22Rv1 (cell line): ENCODE data around the gene IL20RA.

Experiments
- ZFX ChIP-seq: fragments of 450-650 bp; IDR thresholded peaks from 2 replicates; pipeline ENCODE4 v1.6.1; 2017; ENCODE audit warnings: antibody characterized with exemption, borderline replicate concordance
- TF ChIP-seq, protein P1 (sequence below): fragments of 450-650 bp; IDR thresholded peaks from 2 replicates; pipeline ENCODE4 v1.5.1; 2017; ENCODE audit warnings: mild to moderate bottlenecking

- TF ChIP-seq, protein P1, sequence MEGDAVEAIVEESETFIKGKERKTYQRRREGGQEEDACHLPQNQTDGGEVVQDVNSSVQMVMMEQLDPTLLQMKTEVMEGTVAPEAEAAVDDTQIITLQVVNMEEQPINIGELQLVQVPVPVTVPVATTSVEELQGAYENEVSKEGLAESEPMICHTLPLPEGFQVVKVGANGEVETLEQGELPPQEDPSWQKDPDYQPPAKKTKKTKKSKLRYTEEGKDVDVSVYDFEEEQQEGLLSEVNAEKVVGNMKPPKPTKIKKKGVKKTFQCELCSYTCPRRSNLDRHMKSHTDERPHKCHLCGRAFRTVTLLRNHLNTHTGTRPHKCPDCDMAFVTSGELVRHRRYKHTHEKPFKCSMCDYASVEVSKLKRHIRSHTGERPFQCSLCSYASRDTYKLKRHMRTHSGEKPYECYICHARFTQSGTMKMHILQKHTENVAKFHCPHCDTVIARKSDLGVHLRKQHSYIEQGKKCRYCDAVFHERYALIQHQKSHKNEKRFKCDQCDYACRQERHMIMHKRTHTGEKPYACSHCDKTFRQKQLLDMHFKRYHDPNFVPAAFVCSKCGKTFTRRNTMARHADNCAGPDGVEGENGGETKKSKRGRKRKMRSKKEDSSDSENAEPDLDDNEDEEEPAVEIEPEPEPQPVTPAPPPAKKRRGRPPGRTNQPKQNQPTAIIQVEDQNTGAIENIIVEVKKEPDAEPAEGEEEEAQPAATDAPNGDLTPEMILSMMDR, result no peak
- no peak for TF ChIP-seq ZFX
These were observed 4.4 kb downstream of the IL20RA start for GRCh38 chr6:137040393-137040792.
